Activated T-cell treated with anti-CD3 and anti-CD28 coated beads, Interleukin-2, amount 50 U/mL, for 72 hours (primary cell): ENCODE results near the gene PLXNA1. TPM values are rescaled to one million over a fixed set of nuclear protein-coding genes. Genes with fewer than 3 reads are reported as not detected.

Experiments used
- ATAC-seq, 2 donors: fragments of 150-1000 bp; cut with Tn5 transposase; replicated peaks in 1 of 2; 2 replicates each; pipeline ENCODE4 v1.10.0; 2021; ENCODE audit warnings: moderate library complexity in 2 of 2, mild to moderate bottlenecking in 1 of 2
- DNase-seq, 2 donors: peaks; one replicate each; pipeline ENCODE4 v3.0.0; 2021 to 2022; ENCODE audit warnings: mixed read lengths in 1 of 2
- H3K27ac Mint-ChIP-seq: one replicate; pipeline ENCODE4 v1.8.0; 2022; ENCODE audit warnings: mild to moderate bottlenecking, moderate library complexity, mixed read lengths
- H3K27me3 Mint-ChIP-seq: one replicate; pipeline ENCODE4 v1.8.0; 2022; ENCODE audit warnings: low read depth, mixed read lengths
- H3K36me3 Mint-ChIP-seq, 2 donors: one replicate each; pipeline ENCODE4 v1.8.0; 2022; ENCODE audit warnings: mixed read lengths in 2 of 2, mild to moderate bottlenecking in 1 of 2; ENCODE audit not compliant: insufficient read depth in 2 of 2
- H3K4me1 Mint-ChIP-seq: one replicate; pipeline ENCODE4 v1.8.0; 2022; ENCODE audit warnings: low read depth, mixed read lengths
- H3K4me3 Mint-ChIP-seq, 2 donors: one replicate each; pipeline ENCODE4 v1.8.0; 2022; ENCODE audit warnings: mild to moderate bottlenecking in 2 of 2, mixed read lengths in 2 of 2, moderate library complexity in 2 of 2
- H3K9me3 Mint-ChIP-seq, 2 donors: one replicate each; pipeline ENCODE4 v1.8.0; 2022; ENCODE audit warnings: mixed read lengths in 2 of 2
- total RNA-seq, 2 donors: library from RNA; stranded (reverse); gene quantifications; one replicate each; pipeline ENCODE4 v1.2.3, GENCODE V29; 2022

Gene PLXNA1
- total RNA-seq, 2 donors from 2014 or later = 3.7 to 5.2 TPM

- H3K36me3 Mint-ChIP-seq = peaks cover 5 to 8% of the 10 kb centered on the region in 2 donors
- no peak overlapping the region for H3K4me3 Mint-ChIP-seq
- H3K9me3 Mint-ChIP-seq = peaks cover 7 to 10% of the 10 kb centered on the region in 2 donors
- H3K27ac Mint-ChIP-seq = no peak overlapping the region
- ATAC-seq (no peak), DNase-seq (no peak)
- peaks cover 20% of the 10 kb centered on the region for H3K4me1 Mint-ChIP-seq
- peaks cover 39% of the 10 kb centered on the region for H3K27me3 Mint-ChIP-seq
Observed at GRCh38 chr3:126979046-126979628, 3.8 kb upstream of the PLXNA1 start.

GRCh38 chr3:126980266-126980811, 2.6 kb upstream of the PLXNA1 start:
- Mint-ChIP-seq H3K36me3 (peaks cover 0 to 2% of the 10 kb centered on the region in 2 donors), H3K27ac (no peak overlapping the region), H3K27me3 (peaks cover 27% of the 10 kb centered on the region), H3K4me1 (peaks cover 20% of the 10 kb centered on the region), H3K9me3 (peaks cover 0 to under 1% of the 10 kb centered on the region in 2 donors), H3K4me3 (no peak overlapping the region)
- DNase-seq (no peak), ATAC-seq (no peak)

GRCh38 chr3:126982126-126982470, 817 bp upstream of the PLXNA1 start:
- DNase-seq = peak; percentile 54 to 68
- Mint-ChIP-seq H3K36me3 (no peaks in the 10 kb centered on the region), H3K9me3 (no peaks in the 10 kb centered on the region), H3K27ac (peak overlapping the region; percentile 88), H3K4me1 (peaks cover 20% of the 10 kb centered on the region), H3K27me3 (peaks cover 25% of the 10 kb centered on the region), H3K4me3 (peak overlapping the region; percentile 83 to 84)
- peak; percentile 50 to 54 for ATAC-seq

DNA sequence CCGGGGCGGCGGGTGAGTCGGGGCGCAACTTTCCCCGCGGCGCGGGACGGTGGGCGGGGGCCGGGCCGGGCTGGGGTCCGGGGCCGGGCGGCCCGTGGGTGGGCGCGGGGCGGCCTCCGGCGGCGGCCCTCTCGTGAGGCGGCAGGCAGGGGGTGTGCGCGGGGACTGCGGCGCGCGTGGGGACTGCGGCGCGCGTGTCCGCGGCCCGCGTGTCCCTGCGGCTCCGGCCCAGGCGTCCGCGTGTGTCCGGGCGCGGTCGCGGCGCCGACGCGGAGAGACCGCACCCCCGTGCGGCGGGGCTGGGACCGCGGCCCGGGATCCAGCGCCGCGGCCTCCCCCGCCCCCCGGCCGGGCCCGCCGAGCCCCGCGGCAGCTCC, 349 bp downstream of the PLXNA1 start:
- Mint-ChIP-seq H3K4me1 (peaks cover 20% of the 10 kb centered on the region), H3K27me3 (peaks cover 18% of the 10 kb centered on the region), H3K9me3 (no peaks in the 10 kb centered on the region), H3K4me3 (no peak overlapping the region), H3K36me3 (no peaks in the 10 kb centered on the region), H3K27ac (no peak overlapping the region)
- DNase-seq = peak in 1 of 2 donors; percentile 14
- peak; percentile 0 to 2 for ATAC-seq

GRCh38 chr3:126983653-126984390, 907 bp downstream of the PLXNA1 start:
- no peak for ATAC-seq

DNA sequence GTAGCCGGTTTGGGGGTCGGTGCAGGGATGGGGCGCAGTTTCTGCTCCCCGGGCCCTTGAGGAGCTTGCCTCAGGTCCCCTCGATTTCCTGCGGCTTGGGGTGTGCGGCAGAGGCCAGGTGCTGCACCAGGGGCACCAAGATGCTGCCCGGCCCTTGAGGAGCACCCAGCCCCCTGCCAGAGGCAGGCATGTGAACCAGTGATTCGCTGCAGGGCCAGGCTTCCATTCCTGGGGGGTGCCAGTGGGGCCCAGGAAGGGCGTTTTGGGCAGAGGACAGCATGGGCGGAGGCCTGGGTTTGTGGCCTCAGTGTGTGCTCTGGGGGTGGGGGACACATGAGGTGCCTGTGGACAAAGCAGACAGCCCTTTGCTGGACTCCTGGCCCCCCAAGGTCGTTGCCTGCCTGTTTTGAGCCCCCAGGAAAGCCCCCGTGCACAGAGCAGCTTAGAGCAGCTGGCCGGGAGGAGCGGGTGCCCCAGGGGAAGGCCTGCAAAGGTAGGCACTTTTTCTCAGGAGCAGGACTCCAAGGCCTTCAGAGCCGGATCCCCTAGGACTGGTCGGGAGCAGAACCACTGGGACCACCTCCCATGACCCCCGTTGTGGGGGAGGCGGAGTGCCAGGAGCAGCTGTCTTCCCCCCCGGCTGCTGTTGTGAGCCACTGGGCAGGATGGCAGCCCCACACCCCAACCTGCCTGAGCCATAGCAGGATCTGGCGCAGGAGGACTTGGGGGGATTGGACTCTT, 1.6 kb downstream of the PLXNA1 start:
- no peak for ATAC-seq
- peak overlapping the region; percentile 45 to 64 for H3K4me3 Mint-ChIP-seq

More at GRCh38 chr3:126983653-126984390, 907 bp downstream of the PLXNA1 start:
- Mint-ChIP-seq H3K36me3 (no peaks in the 10 kb centered on the region), H3K27ac (no peak overlapping the region), H3K4me3 (peak overlapping the region; percentile 45 to 64), H3K4me1 (peaks cover 20% of the 10 kb centered on the region), H3K9me3 (no peaks in the 10 kb centered on the region), H3K27me3 (peaks cover 13% of the 10 kb centered on the region)
- DNase-seq = peak; percentile 35 to 49

GRCh38 chr3:126985132-126985985, 2.4 kb downstream of the PLXNA1 start:
- Mint-ChIP-seq H3K4me3 (peak overlapping the region in 1 of 2 donors; percentile 46), H3K27ac (no peak overlapping the region)
- no peak for ATAC-seq

More for the DNA sequence above, 1.6 kb downstream of the PLXNA1 start:
- no peak overlapping the region for H3K27ac Mint-ChIP-seq
- H3K36me3 Mint-ChIP-seq = no peaks in the 10 kb centered on the region
- DNase-seq = no peak
- H3K27me3 Mint-ChIP-seq = peaks cover 8% of the 10 kb centered on the region
- no peaks in the 10 kb centered on the region for H3K9me3 Mint-ChIP-seq
- H3K4me1 Mint-ChIP-seq = peaks cover 12% of the 10 kb centered on the region

GRCh38 chr3:126986001-126986400, 3.1 kb downstream of the PLXNA1 start:
- Mint-ChIP-seq H3K9me3 (no peaks in the 10 kb centered on the region), H3K36me3 (no peaks in the 10 kb centered on the region), H3K4me3 (no peak overlapping the region), H3K27ac (no peak overlapping the region), H3K4me1 (peaks cover 11% of the 10 kb centered on the region), H3K27me3 (no peaks in the 10 kb centered on the region)
- ATAC-seq (no peak), DNase-seq (no peak)

More at GRCh38 chr3:126985132-126985985, 2.4 kb downstream of the PLXNA1 start:
- H3K9me3 Mint-ChIP-seq = no peaks in the 10 kb centered on the region
- H3K27me3 Mint-ChIP-seq = peaks cover under 1% of the 10 kb centered on the region
- DNase-seq = no peak
- H3K36me3 Mint-ChIP-seq = no peaks in the 10 kb centered on the region
- peaks cover 11% of the 10 kb centered on the region for H3K4me1 Mint-ChIP-seq

- H3K27ac Mint-ChIP-seq = no peak overlapping the region
- ATAC-seq = no peak
- no peak overlapping the region for H3K4me3 Mint-ChIP-seq
- H3K4me1 Mint-ChIP-seq = peaks cover 3% of the 10 kb centered on the region
- H3K27me3 Mint-ChIP-seq = no peaks in the 10 kb centered on the region
- no peak for DNase-seq
- no peaks in the 10 kb centered on the region for H3K36me3 Mint-ChIP-seq
- H3K9me3 Mint-ChIP-seq = no peaks in the 10 kb centered on the region
Observed at GRCh38 chr3:126987129-126987528, 4.2 kb downstream of the PLXNA1 start.

DNA sequence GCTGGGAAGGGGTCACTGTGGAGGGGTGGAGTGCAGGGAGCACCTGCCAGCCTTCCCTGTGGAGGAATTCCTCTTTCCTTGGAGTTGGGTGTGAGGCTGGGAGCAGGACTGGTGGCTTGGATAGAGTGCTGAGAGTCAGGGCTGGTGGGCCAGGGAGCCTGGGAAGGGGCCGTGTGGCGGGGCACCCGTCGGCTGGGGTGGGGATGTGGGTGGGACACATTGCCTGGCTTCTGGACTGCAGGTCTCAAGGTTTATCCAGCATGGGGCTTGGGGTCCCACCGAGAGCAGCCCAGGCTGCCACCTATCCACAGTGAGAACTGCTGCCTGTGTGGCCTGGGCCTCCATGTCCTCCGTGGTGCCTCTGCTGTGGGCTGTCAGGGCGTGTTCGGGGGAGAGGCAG, 4.7 kb downstream of the PLXNA1 start:
- H3K9me3 Mint-ChIP-seq = no peaks in the 10 kb centered on the region
- no peak overlapping the region for H3K27ac Mint-ChIP-seq
- no peak overlapping the region for H3K4me3 Mint-ChIP-seq
- no peaks in the 10 kb centered on the region for H3K36me3 Mint-ChIP-seq
- no peaks in the 10 kb centered on the region for H3K4me1 Mint-ChIP-seq
- no peak for DNase-seq
- ATAC-seq = no peak
- H3K27me3 Mint-ChIP-seq = no peaks in the 10 kb centered on the region

- no peaks in the 10 kb centered on the region for H3K9me3 Mint-ChIP-seq
- H3K36me3 Mint-ChIP-seq = no peaks in the 10 kb centered on the region
- ATAC-seq (no peak), DNase-seq (no peak)
- no peaks in the 10 kb centered on the region for H3K27me3 Mint-ChIP-seq
- no peaks in the 10 kb centered on the region for H3K4me1 Mint-ChIP-seq
- no peak overlapping the region for H3K4me3 Mint-ChIP-seq
- H3K27ac Mint-ChIP-seq = no peak overlapping the region
Observed at GRCh38 chr3:126988451-126989021, 5.6 kb downstream of the PLXNA1 start.

GRCh38 chr3:126989316-126990023, 6.6 kb downstream of the PLXNA1 start:
- H3K36me3 Mint-ChIP-seq = no peaks in the 10 kb centered on the region
- ATAC-seq (no peak), DNase-seq (no peak)
- H3K9me3 Mint-ChIP-seq = no peaks in the 10 kb centered on the region
- H3K4me1 Mint-ChIP-seq = no peaks in the 10 kb centered on the region
- H3K4me3 Mint-ChIP-seq = no peak overlapping the region
- H3K27ac Mint-ChIP-seq = no peak overlapping the region
- H3K27me3 Mint-ChIP-seq = no peaks in the 10 kb centered on the region
